Endodermal cell (in vitro differentiated cells): ENCODE data around the gene PDGFA. TPM values are rescaled to one million over a fixed set of nuclear protein-coding genes. Genes with fewer than 3 reads are reported as not detected.

ENCODE experiments used
- DNase-seq: peaks from one replicate; pipeline ENCODE4 v3.0.0-alpha.2; 2017
- H3K27ac ChIP-seq: 2 replicates; pipeline ENCODE4 v1.5.1; 2013; ENCODE audit warnings: mild to moderate bottlenecking, low read depth, low read length, moderate library complexity
- H3K27me3 ChIP-seq: 2 replicates; pipeline ENCODE4 v1.6.1; 2013; ENCODE audit warnings: mild to moderate bottlenecking, low read length, moderate library complexity; ENCODE audit not compliant: insufficient read depth, control insufficient read depth, poor library complexity, severe bottlenecking
- H3K36me3 ChIP-seq: 2 replicates; pipeline ENCODE4 v1.7.0; 2013; ENCODE audit warnings: mild to moderate bottlenecking, low read length, moderate library complexity; ENCODE audit not compliant: control insufficient read depth, insufficient read depth
- H3K4me1 ChIP-seq: one replicate; pipeline ENCODE4 v1.7.0; 2013; ENCODE audit warnings: low read length; ENCODE audit not compliant: control insufficient read depth, insufficient read depth
- H3K4me3 ChIP-seq: 2 replicates; pipeline ENCODE4 v1.5.1; 2013; ENCODE audit warnings: mild to moderate bottlenecking, low read length, moderate library complexity
- H3K9ac ChIP-seq: 2 replicates; pipeline ENCODE4 v1.6.1; 2013; ENCODE audit warnings: mild to moderate bottlenecking, low read length, moderate library complexity; ENCODE audit not compliant: poor library complexity, severe bottlenecking; ENCODE audit errors: extremely low read depth
- H3K9me3 ChIP-seq: 2 replicates; pipeline ENCODE4 v1.6.1; 2013; ENCODE audit warnings: mild to moderate bottlenecking, low read length, moderate library complexity; ENCODE audit not compliant: control insufficient read depth
- H3K27ac Mint-ChIP-seq: 2 replicates; pipeline ENCODE4 v1.8.0; 2020; ENCODE audit warnings: mixed read lengths
- H3K27me3 Mint-ChIP-seq: 2 replicates; pipeline ENCODE4 v1.8.0; 2021; ENCODE audit warnings: mild to moderate bottlenecking, mixed read lengths; ENCODE audit not compliant: insufficient read depth
- H3K36me3 Mint-ChIP-seq: 2 replicates; pipeline ENCODE4 v1.8.0; 2020; ENCODE audit warnings: low read depth, mixed read lengths
- H3K4me1 Mint-ChIP-seq: 2 replicates; pipeline ENCODE4 v1.8.0; 2020; ENCODE audit warnings: mixed read lengths
- H3K4me3 Mint-ChIP-seq: 2 replicates; pipeline ENCODE4 v1.8.0; 2020; ENCODE audit warnings: mild to moderate bottlenecking, moderate library complexity, mixed read lengths
- H3K9me3 Mint-ChIP-seq: 2 replicates; pipeline ENCODE4 v1.8.0; 2020; ENCODE audit warnings: mild to moderate bottlenecking, mixed read lengths
- WGBS, 2 experiments: methylation state at CpG; one replicate each; pipeline versions ENCODE4 v1.1.5 to v1.1.7; 2013; ENCODE audit warnings: missing lambda C conversion rate in 2 of 2, mixed read lengths in 1 of 2; ENCODE audit not compliant: insufficient coverage in 1 of 2, insufficient read length in 1 of 2; 5-methylcytosine and 5-hydroxymethylcytosine counted together
- total RNA-seq, 2 donors: library from RNA; stranded (reverse); fragmentation: NEBNext Ultra II Directional in 1 of 2; extraction: Animal tissue kit (Norgen Biotek cat#: 25700) in 1 of 2; gene quantifications; 2 replicates in 1 of 2; 3 replicates in 1 of 2; pipeline ENCODE4 v1.2.1, GENCODE V29; 2021
- TF ChIP-seq, protein P1 (sequence below): fragments of 200-600 bp; sonication (generic); conservative IDR thresholded peaks from 2 replicates; pipeline ENCODE4 v1.5.0; 2021; ENCODE audit warnings: antibody characterized with exemption, mild to moderate bottlenecking

The PDGFA gene
- total RNA-seq, 2 donors from 2014 or later, result 11.9 to 24.1 TPM

DNA sequence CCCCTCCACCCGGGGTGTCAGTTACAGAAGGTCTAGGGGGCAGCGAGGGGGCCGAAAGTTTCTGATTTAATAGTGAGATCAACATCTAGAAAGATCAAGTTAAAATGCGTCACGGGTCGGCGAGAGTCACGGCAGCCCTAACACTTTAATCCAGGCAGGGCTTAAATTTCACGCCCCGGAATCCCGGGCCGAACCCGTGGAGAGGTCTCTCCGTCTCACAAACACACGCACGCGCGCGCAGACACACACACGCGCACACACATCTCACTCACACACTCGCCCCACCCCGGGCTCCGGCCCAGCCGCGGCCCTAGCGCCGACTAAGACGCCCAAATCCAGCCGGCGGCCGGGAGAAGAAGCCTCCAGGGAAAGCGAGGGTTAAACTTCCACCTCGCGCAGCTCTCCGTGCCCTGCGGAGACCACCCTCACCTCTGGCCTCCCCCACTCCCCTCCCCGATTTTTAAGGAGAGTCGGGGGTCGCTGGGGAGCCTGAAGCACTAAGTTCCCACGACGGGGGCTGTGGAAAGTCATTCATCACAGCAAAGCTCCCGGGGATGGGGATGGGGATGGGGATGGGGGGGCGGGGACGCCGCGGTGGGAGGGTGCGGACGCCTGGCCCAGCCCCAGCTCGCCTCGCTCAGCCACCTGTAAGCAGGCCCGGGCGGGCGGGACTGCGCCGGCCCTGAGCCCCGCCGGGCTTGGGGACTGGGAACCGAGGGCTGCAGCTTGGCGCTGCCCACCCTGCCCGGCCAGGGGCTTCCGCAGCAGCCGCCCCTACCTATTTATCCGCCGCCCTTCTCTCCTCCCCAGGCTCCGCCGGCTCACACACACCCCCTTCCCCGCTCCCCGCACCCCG, 1.6 kb downstream of the PDGFA start:
- Mint-ChIP-seq H3K4me1 (peaks cover 11% of the 10 kb centered on the region), H3K27ac (peak overlapping the region; percentile 86), H3K36me3 (no peaks in the 10 kb centered on the region), H3K27me3 (peaks cover 30% of the 10 kb centered on the region), H3K4me3 (peak overlapping the region; percentile 80), H3K9me3 (no peaks in the 10 kb centered on the region)
- Histone ChIP-seq H3K4me3 (peak overlapping the region; percentile 69), H3K27ac (no peak overlapping the region), H3K9ac (no peak overlapping the region), H3K27me3 (peaks cover 84% of the 10 kb centered on the region), H3K36me3 (no peaks in the 10 kb centered on the region), H3K9me3 (no peaks in the 10 kb centered on the region), H3K4me1 (peaks cover 6% of the 10 kb centered on the region)
- peak; percentile 80 for DNase-seq
- TF ChIP-seq, protein P1, sequence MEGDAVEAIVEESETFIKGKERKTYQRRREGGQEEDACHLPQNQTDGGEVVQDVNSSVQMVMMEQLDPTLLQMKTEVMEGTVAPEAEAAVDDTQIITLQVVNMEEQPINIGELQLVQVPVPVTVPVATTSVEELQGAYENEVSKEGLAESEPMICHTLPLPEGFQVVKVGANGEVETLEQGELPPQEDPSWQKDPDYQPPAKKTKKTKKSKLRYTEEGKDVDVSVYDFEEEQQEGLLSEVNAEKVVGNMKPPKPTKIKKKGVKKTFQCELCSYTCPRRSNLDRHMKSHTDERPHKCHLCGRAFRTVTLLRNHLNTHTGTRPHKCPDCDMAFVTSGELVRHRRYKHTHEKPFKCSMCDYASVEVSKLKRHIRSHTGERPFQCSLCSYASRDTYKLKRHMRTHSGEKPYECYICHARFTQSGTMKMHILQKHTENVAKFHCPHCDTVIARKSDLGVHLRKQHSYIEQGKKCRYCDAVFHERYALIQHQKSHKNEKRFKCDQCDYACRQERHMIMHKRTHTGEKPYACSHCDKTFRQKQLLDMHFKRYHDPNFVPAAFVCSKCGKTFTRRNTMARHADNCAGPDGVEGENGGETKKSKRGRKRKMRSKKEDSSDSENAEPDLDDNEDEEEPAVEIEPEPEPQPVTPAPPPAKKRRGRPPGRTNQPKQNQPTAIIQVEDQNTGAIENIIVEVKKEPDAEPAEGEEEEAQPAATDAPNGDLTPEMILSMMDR, result no peak
- 0 to 1% methylated on average over 16 to 69 of the region's 70 CpGs for WGBS, 2 experiments

DNA sequence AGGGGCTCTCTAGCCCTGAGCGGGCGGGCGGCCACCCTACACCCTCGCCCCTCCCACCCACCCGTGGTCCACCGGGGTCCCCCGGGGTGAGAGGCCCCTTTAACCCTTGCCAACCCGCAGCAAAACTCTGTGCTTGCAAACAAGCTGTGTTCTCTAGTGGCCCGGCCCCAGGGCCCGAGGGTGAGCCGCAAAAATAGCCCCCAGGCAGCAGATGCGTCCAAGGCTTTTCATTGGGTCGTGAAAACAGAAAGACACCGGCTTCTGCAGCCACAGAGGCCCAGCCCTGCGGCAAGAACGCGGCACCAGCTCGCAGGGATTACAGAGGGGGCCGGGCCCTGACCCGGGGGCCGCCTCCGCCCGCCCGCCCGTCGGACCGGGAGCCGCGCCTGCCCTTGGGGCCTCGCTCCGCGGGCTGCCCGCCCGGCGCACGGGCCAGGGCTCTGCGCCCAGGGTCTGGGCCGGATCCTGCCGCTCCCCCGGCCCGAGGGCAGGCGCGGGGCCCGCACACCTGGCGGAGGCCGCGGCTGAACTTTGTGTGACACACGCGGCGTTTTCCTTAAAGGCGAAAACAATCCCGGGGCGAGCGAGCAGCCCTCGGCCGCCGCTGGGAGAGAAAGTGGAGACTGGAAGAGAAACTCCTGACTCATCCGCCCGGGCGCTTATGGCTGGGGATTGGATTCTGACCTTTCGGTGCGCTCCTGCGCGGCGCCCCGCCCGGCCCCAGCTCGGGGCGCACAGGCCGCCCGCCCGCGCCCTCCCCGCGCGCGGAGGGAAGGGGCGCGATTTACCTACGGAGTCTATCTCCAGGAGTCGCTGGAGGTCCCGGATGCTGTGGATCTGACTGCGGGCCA, 2.8 kb downstream of the PDGFA start:
- H3K27ac Mint-ChIP-seq, result no peak overlapping the region
- no peaks in the 10 kb centered on the region for H3K9me3 Mint-ChIP-seq
- Histone ChIP-seq H3K9ac (no peak overlapping the region), H3K9me3 (no peaks in the 10 kb centered on the region), H3K36me3 (no peaks in the 10 kb centered on the region), H3K4me1 (peaks cover 6% of the 10 kb centered on the region), H3K4me3 (no peak overlapping the region), H3K27ac (no peak overlapping the region), H3K27me3 (peaks cover 73% of the 10 kb centered on the region)
- TF ChIP-seq, protein P1, result no peak
- 2 to 3% methylated on average over 15 to 83 of the region's 83 CpGs for WGBS, 2 experiments
- H3K36me3 Mint-ChIP-seq, result no peaks in the 10 kb centered on the region
- peak; percentile 78 for DNase-seq
- H3K4me1 Mint-ChIP-seq, result peaks cover 11% of the 10 kb centered on the region
- H3K4me3 Mint-ChIP-seq, result peak overlapping the region; percentile 80
- peaks cover 20% of the 10 kb centered on the region for H3K27me3 Mint-ChIP-seq

DNA sequence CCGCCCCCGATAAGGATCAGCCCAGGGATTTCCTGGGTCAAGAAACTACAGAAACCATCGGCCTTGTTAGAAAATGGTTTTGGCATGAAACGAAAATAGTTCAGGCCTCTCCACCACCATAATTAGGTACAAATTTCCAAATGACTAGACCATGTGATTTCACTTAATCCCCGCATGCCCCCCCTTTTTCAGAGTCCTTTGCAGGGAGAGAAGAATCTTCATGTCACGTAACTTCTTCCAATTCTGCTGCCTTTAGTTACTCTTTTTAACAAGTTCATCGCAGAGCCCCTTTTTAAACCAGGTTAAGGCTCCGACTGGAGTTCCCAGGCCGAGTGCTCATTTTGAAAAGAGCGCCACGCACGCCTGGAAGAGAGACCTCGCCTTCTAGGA, 3.4 kb downstream of the PDGFA start:
- Histone ChIP-seq H3K4me1 (peaks cover 1% of the 10 kb centered on the region), H3K36me3 (no peaks in the 10 kb centered on the region), H3K27me3 (peaks cover 67% of the 10 kb centered on the region), H3K9me3 (no peaks in the 10 kb centered on the region), H3K4me3 (no peak overlapping the region), H3K27ac (no peak overlapping the region), H3K9ac (no peak overlapping the region)
- DNase-seq, result no peak
- H3K27ac Mint-ChIP-seq, result no peak overlapping the region
- H3K4me1 Mint-ChIP-seq, result peaks cover 11% of the 10 kb centered on the region
- 17 to 19% methylated on average over 11 to 13 of the region's 13 CpGs for WGBS, 2 experiments
- peaks cover 14% of the 10 kb centered on the region for H3K27me3 Mint-ChIP-seq
- peak overlapping the region; percentile 80 for H3K4me3 Mint-ChIP-seq
- no peaks in the 10 kb centered on the region for H3K36me3 Mint-ChIP-seq
- H3K9me3 Mint-ChIP-seq, result no peaks in the 10 kb centered on the region
- TF ChIP-seq, protein P1, result no peak
